ENCODE data around the gene LSM14A.
A peak's percentile ranks its signal among the peaks of the same experiment; 100 is the strongest.
"Not testable (repeated sequence)": the region's sequence is repeated elsewhere in the genome, so short reads cannot be mapped to it uniquely, and the experiment has no call there.

LSM14A gene

GRCh38 chr19:34165295-34165738 is 7.0 kb upstream of the LSM14A start:
- TF ChIP-seq, protein P1, sequence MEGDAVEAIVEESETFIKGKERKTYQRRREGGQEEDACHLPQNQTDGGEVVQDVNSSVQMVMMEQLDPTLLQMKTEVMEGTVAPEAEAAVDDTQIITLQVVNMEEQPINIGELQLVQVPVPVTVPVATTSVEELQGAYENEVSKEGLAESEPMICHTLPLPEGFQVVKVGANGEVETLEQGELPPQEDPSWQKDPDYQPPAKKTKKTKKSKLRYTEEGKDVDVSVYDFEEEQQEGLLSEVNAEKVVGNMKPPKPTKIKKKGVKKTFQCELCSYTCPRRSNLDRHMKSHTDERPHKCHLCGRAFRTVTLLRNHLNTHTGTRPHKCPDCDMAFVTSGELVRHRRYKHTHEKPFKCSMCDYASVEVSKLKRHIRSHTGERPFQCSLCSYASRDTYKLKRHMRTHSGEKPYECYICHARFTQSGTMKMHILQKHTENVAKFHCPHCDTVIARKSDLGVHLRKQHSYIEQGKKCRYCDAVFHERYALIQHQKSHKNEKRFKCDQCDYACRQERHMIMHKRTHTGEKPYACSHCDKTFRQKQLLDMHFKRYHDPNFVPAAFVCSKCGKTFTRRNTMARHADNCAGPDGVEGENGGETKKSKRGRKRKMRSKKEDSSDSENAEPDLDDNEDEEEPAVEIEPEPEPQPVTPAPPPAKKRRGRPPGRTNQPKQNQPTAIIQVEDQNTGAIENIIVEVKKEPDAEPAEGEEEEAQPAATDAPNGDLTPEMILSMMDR (conservative IDR thresholded peaks at IDR 0.05; ENCODE audit: low read depth, low read length), result no peak
- no peak for DNase-seq (ENCODE audit: low read depth)
- H3K4me3 ChIP-seq (ENCODE audit: low read length), result no peak overlapping the region

DNA sequence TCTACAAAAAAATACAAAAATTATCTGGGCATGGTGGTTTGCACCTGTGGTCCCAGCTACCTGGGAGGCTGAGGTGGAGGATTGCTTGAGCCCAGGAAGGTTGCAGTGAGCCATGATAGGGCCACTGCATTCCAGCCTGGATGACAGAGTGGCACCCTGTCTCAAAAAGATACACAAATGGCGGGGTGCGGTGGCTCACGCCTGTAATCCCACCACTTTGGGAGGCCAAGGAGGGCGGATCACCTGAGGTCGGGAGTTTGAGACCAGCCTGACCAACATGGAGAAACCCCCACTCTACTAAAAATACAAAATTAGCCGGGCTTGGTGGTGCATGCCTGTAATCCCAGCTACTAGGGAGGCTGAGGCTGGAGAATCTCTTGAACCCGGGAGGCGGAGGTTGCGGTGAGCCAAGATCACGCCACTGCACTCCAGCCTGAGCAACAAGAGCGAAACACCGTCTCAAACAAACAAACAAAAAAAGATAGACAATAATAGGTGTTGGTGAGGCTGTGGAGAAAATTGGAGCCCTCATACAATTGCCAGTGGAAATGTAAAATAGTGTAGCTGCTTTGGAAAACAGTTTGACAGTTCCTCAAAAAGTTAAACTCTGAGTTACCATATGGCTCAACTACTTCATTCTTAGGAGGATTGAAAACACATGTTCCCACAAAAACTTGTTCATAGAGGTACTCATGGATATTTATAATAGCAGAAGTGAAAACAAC is 2.7 kb upstream of the LSM14A start:
- DNase-seq (ENCODE audit: low read depth); H3K4me3 ChIP-seq (ENCODE audit: low read length): not testable (repeated sequence)

GRCh38 chr19:34171539-34171876 is 796 bp upstream of the LSM14A start:
- DNase-seq (ENCODE audit: low read depth), result no peak
- H3K4me3 ChIP-seq (ENCODE audit: low read length), result peak overlapping the region; percentile 56
- TF ChIP-seq, protein P1 (conservative IDR thresholded peaks at IDR 0.05; ENCODE audit: low read depth, low read length), result no peak

- DNase-seq (ENCODE audit: low read depth), result no peak
- TF ChIP-seq, protein P1 (conservative IDR thresholded peaks at IDR 0.05; ENCODE audit: low read depth, low read length), result no peak
- peak overlapping the region; percentile 62 for H3K4me3 ChIP-seq (ENCODE audit: low read length)
These were observed 423 bp downstream of the LSM14A start for GRCh38 chr19:34172661-34173192.

GRCh38 chr19:34173193-34173956 is 1.1 kb downstream of the LSM14A start:
- DNase-seq (ENCODE audit: low read depth), result no peak
- TF ChIP-seq, protein P1 (conservative IDR thresholded peaks at IDR 0.05; ENCODE audit: low read depth, low read length), result no peak
- H3K4me3 ChIP-seq (ENCODE audit: low read length), result peak overlapping the region; percentile 62

DNA sequence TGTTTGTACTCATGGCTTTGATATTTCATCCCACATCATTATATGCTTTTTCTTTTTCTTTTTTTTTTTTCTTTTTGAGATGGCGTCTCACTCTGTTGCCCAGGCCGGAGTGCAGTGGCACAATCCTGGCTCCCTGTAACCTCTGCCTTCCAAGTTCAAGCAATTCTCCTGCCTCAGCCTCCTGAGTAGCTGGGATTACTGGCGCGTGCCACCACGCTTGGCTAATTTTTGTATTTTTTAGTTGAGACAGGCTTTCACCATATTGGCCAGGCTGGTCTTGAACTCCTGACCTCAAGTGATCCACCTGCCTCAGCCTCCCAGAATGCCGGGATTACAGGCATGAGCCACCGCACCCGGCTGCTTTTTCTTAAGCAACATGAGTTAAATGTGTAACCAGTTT is 2.9 kb downstream of the LSM14A start:
- DNase-seq (ENCODE audit: low read depth); H3K4me3 ChIP-seq (ENCODE audit: low read length): not testable (repeated sequence)

DNA sequence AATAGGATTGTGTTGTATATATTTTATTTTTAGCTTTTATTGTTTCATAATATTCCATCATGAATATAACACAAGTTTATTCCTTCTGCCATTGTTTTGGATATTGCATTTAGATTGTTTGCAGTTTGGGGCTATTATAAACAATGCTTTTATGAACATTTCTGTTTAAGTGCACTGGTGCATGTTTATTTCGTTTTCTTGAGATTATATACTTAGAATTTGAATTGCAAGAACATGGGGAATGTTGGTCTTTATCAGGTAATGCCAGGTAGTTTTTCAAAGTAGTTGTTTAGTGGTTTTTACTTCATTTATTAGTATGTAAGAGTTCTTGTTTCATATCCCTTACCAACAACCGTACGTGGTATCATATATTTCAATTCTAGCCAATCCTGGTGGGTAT is 4.3 kb downstream of the LSM14A start:
- DNase-seq (ENCODE audit: low read depth), result no peak
- peak overlapping the region; percentile 5 for H3K4me3 ChIP-seq (ENCODE audit: low read length)
- TF ChIP-seq, protein P1 (conservative IDR thresholded peaks at IDR 0.05; ENCODE audit: low read depth, low read length), result no peak

DNA sequence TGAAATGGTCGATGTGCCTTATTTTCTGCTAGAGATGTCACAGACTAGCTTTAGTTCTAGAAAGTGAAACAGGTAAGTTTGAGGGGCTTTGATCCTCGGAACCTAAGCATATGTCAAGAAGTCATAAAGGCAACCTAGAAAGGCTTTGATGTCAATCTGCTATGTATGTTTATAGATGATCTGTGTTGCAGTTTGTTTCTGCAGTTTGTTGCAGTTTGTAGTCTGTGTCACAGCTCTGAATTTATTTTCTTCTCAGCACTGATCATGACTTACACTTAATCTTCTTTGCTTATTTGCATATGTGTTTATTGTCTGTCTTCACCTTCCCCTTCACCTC is 5.9 kb downstream of the LSM14A start:
- H3K4me3 ChIP-seq (ENCODE audit: low read length), result no peak overlapping the region
- TF ChIP-seq, protein P1 (conservative IDR thresholded peaks at IDR 0.05; ENCODE audit: low read depth, low read length), result no peak
- DNase-seq (ENCODE audit: low read depth), result no peak
